CD4-positive, alpha-beta T cell treated with Interleukin-6 for 4 hours (primary cell): Measurements from ENCODE around the gene SCRN2.

ENCODE experiments used
- DNase-seq: peaks from one replicate; pipeline ENCODE4 v3.0.0-alpha.2; 2020; ENCODE audit warnings: mixed read lengths

SCRN2 gene

DNA sequence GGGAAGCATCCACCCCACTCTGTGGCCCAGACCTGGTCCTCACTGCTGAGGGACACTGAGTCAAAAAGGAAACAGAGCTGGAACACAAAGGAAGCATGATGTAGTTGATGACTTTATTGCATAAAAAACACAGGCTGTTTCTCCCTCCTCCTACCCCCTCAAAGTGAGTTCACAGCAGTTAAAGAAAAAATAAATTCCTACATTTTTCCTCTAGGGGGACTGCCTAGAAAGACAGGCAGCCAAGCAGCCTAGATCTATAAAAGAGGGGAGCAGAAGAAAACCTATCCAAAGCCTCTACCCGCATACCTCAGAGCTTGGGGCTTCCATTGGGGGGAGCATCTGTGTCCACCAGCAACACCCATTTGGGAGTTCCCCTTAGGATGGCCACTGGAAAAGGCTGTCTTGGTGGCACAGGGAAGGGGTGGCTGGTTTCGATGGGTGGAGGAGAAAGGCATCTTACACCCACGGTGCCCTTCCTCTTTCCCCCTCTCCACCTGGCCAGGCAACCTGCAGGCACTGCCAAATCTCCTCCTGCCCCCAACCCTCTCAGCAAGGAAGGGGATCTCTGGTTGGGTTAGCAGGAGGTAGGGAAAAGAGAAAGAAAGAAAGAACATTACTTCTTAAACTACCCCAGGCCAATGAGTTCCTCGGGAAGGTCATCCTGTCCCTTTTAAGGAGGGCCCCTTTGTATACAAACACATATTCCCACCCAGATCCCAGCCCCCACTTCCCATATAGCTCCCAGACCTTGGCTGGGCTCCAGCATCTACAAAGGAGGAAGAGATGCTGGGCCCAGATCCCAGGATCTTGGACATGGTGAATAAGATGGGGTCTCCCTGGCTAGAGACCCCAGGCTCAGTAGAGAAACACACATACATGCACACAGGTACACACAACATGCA lies 4.0 kb upstream of the SCRN2 start:
- no peak for DNase-seq

DNA sequence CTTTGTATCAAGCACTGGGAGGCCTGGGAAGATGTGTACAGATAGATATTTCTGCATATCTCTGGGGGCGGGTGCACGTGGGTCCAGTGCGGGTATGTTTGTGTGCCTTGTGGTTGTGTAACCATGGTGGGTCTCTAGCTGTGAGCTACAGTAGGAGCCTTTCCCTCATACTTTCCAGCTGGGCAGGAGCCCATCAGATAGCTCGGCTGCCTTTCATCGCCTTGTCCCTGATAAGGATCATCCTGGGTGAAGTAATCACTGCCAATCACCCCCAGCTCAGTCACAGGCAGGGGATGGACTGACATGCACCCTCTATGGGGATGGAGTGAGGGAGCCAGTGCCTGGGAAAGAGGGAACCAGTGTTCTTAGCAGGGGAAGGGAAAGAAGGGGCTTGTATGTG lies 3.2 kb upstream of the SCRN2 start:
- DNase-seq = no peak

DNA sequence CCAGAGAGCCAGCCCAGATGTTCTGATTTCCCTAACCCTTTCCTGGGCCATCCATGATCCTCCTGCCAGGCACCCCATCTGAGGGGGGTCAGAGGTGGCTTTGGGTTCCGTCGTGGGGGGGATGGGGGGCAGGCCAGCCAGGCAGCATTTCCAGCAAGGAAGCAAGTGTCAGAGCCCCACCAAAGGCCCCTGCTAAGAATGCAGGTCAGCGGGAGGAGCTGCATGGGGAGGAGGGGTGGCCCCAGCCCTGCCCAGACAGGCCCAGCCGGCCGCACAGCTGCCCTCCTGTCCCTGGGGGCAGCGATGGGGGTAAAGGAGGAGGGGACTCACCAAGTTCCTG lies 2.3 kb upstream of the SCRN2 start:
- DNase-seq = no peak

DNA sequence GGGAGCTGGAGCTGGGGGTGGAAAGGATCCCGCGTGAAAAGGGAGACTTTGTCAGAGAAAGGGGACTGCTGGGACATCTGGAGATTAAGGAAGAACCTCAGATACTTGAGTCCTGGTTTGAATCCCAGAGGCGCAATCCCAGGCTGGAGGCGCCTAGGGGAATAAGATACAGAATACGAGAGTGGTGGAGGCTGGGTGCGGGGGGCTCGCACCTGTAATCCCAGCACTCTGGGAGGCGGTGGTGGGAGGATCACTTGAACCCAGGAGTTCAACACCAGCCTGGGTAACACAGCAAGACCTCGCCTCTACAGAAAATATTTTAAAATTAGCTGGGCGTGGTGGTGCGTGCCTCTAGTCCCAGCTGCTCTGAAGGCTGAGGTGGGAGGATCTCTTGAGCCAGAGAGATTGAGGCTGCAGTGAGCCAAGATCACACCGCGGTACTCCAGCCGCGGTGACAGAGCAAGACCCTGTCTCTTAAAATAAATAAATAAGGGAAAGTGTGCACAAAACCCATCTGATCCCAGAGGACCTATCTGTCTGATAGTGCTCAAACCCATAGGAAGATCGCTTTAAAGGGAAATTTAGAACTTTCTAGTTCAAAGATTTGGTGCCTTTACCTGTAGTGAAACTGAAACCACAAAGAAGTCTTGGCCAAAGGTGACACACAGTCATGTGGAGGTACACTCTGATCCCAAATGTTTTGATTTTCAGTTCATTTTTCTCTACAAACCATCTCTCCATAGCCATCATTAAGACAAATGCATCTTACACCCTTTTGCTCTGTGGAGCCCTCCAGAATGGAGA lies 617 bp upstream of the SCRN2 start:
- DNase-seq = no peak

DNA sequence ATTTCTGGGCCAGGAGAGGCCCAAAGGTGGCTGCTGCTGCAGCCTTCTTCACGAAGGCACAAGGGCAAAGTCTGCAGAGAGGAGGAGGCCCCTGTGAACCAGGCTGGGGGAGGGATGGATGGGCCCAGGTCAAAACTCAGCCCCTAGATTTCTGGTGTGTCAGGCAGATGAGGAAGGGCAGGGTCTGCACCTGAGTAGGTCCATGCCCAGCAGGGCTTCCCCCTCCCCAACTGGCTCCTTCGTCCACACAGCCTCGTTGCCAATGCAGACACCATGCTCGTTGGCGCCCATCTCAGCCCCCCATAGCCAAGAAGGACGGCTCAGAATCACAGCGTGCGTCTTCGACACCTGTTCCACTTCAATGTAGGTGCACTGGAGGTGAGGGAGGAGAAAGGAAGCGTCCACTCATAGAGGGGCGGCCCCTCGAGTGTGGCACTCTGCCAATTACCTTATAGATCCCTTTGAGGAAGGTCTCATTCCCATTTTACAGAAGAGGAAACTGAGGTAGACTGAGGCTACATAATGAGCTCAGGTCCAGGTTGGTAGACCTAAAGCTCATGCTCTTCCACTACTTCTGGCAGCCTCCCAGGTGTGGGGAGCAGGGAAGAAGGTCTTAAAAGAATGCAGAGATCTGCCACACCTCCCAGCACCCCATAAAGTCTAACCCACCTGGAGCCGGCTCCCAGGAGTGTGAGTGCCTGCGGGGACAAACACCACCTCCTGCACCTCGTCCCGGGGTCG lies 902 bp downstream of the SCRN2 start:
- DNase-seq = no peak

DNA sequence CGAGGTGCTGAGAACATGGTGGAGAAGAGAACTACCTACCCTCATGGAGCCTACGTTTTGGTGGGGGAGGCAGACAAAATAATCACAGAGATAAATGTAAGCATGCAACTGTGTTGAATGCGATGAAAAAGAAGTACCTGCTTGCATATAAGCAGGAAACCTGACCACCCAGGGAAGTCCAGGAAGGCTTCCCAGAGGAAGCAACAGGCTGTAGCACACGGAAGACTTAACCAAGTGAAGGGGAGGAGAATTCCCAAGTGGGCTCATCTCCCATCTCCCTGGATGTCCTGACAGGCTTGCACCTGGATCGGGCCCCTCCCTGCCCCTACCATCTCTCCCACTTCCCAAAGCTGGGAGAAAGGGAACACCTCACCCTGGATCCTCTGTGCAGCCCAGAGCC lies 2.0 kb downstream of the SCRN2 start:
- DNase-seq = no peak

DNA sequence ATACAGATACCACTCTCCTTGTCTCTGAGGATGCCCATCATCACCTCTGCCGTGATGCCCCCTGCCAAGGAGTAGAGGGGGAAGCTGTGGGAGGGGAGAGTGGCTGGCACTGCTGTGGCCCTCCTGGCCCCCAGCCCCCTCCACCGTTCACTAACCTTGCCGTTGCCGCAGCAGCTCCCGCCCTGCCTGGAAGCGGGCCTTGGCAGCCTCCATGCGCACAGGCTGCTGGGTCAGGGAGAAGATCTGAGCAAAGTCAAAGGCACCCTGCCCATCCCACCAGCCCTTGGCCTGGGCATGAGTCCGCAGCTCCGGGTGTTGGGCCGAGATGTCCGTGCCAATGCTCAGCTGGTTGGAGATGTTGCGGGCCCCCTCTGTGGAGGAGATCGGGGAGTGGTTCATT lies 2.4 kb downstream of the SCRN2 start:
- no peak for DNase-seq

DNA sequence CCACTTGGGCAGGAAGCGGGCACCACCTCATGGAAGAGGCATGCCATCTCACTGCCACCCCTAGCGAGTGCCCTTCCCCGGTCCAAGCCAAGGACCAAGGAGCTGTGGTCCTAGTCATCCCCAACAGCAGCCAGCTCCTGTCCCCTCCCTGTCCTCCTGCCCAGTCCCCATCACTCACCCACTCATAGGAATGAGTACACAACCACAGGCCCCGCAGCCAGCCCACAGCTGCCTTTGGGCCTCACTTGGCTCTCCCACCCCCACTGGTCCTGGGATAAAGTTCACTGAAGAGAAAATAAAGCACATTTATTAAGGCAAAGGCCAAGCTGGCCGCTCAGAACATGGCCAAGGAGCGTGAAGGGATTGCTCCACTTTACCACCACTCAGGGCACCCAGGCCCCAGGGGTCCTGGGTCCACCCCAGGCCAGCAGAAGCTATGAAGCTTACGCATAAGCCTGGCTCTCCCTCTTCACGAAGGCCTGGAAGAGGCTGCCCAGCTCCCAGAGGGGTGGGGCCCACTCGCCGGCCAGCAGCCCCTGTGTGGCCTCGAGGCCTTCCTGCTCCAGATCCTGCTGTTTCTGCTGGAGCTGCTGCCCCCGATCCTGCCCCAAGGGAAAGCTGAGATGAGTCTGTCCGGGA lies 3.6 kb downstream of the SCRN2 start:
- no peak for DNase-seq

DNA sequence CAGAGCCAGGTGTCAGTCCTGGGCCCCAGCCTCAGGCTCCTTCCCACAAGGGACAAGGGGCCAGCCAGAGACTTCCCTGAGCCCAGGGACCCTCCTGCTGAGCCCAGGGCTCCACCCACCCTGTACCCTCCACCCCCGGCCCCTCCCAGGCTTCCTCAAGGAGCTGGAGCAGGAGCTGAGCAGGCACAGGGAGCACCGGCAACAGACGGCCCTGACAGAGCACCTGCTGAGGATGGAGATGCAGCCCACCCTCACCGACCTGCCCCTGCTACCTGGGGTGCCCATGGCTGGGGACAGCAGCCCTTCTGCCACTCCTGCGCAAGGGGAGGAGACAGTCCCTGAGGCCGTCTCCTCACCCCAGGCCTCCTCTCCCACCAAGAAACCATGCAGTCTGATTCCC lies 4.5 kb downstream of the SCRN2 start:
- no peak for DNase-seq

DNA sequence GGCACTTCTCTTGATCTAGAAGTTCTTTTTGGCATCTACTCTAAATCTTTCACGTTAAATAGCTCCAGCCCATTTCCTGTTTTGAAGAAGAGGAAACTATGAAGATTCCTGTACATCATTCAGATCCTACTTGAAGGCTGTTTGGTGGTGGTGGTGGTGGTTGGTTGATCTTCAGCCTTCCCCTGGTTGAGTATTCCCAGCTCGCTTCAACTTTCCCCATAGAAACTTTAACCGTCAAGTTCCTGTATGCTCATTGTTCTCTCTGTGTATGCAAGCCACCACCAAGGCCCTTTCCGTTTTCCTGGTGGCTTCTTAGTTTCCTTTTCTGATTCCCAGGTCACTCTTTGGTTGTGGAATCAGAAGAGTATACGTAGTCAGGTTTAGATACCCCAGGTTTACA lies 6.3 kb downstream of the SCRN2 start:
- DNase-seq = no peak

DNA sequence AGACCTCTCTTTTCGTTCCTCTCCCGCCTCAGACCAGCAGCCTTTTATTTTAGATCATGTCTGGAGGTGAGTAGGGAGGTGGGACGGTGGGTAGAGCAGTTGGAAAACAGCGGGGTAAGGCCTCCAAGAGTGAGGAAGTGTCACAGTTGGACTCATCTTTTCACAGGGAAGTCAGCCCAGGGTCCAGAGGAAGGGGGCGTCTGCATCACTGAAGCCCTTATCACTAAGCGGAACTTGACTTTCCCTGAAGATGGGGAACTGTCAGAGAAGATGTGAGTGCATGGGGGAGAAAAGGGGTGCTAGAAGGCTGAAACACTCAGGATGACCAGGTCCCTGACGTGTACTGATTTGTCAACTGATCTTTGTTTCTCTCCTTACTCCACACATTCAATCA lies 9.1 kb downstream of the SCRN2 start:
- DNase-seq = no peak

DNA sequence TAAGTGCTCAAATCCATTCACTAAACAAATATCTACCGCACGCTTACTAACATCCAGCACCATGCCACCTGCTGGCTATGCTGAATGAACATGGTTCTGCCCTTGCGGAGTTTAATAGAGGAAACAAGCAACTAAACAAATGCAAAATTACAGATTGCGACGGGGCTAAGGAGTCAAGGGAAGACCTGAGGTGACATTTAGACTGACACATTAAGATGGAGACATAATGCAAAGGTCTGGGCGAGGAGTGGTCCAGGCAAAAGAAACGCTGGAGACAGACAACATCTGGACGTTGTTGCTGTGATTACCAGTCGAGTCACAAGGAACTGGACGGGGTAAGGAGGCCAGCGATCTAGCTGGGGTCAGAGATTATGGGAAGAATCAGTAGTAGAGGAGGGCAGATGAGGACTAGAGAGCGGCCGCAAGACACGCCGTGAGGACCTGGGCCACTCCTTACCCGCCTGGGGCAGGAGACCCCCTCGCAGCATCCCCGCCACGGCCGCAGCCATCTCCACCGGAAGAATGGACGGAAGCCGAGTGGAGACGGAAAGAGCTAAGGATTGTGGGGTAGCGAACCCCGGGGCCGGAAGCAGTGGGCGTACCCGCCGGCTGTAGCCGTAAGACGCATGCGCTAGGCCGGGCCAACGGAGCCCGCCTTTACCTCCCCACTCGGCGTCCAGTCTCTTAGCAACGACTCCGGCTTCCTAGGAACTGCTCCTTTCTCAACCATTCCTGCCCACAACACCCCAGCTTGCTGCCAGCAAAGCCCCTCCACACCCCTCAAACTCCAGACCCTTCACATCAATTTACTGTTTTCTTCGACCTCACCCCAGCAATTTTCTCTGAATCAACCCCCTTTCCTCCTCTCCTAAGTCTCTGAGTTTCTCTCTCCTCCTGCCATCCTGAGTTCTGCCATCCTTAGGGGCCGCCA lies 9.8 kb downstream of the SCRN2 start, which contains the start of the genes LRRC46 and MRPL10:
Gene LRRC46 (plus strand): TSS at position 668 of the 931 bp plus-strand sequence. CDS start 320 bp downstream, outside the sequence.
Gene MRPL10 (minus strand): TSS at position 539 of the 931 bp plus-strand sequence. CDS start 30 bp downstream, at position 509.
- DNase-seq = peak; percentile 93

DNA sequence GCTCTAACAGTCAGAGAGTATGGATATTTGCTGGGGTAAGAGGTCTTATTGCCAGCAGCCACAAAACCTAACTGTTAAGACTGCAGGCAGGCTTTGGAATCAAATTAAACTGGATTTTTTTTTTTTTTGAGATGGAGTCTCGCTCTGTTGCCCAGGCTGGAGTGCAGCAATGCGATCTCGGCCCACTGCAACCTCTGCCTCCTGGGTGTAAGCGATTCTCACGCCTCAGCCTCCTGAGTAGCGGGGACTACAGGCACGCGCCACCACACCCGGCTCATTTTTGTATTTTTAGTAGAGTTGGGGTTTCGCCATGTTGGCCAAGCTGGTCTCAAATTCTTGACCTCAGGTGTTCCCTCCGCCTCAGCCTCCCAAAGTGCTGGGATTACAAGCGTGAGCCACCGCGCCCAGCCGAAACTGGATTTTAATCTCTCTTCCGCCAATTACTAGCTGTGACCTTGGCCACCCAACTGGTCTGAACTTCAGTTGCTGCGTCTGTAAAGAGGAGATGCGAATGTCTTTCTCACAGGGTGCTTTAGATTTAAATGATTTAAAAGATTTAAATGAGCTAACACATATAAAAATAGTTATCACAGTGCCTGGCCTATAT lies 10.6 kb downstream of the SCRN2 start:
- no peak for DNase-seq

DNA sequence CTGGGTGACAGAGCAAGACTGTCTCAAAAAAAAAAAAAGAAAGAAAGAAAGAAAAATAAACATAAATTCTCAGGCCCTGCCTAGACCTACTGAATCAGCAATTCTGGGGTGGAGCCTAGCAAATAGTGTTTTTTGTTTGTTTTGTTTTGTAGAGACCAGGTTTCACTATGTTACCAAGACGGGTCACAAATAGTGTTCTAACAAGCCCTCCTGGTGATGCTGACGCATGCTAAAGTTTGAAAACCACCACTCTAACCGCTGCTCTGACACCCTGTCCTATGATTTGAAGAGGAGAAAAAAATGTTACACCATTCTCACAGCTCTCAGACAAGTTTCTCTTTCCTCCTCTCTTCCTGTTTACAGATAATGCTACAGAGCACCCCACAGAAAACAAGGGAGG lies 11.2 kb downstream of the SCRN2 start:
- DNase-seq = peak; percentile 49

DNA sequence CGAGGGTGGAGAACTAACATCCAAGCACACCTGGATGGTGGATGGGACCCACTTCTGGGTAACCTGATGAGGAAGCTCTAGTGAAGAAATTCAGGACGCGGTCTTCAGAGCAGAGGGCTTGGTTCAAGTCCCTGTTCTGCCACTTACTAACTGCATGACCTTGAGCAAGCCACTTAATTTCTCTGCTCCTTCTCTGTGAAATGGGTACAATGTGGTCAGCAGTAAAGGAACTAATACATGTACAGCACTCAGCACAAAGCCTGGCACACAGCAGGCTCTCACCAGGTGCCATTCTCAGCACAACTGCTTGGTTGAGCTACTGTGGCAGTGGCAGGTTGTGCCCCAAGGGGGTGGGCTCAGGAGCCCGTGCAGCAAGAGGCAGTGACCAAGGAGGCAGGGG lies 17.6 kb downstream of the SCRN2 start:
- DNase-seq = no peak

DNA sequence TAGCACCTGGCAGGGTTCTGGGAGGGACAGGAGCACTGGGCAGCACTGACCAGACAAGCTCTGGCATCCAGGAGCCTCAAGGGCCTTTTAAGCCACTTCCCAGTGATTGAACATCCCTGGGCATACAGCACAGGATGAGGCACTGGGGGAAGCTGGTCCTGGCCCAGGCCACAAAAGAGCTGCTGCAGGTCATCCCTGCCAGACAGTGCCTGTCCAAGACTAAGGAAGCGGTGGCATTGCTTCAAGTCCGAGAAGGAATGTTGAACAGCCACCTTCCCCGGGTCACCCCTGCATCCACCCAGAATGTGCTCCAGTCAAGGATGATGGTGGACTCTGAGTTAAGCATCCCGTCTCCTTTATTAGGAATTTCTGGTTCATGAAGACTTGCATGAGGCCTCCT lies 18.3 kb downstream of the SCRN2 start:
- no peak for DNase-seq

DNA sequence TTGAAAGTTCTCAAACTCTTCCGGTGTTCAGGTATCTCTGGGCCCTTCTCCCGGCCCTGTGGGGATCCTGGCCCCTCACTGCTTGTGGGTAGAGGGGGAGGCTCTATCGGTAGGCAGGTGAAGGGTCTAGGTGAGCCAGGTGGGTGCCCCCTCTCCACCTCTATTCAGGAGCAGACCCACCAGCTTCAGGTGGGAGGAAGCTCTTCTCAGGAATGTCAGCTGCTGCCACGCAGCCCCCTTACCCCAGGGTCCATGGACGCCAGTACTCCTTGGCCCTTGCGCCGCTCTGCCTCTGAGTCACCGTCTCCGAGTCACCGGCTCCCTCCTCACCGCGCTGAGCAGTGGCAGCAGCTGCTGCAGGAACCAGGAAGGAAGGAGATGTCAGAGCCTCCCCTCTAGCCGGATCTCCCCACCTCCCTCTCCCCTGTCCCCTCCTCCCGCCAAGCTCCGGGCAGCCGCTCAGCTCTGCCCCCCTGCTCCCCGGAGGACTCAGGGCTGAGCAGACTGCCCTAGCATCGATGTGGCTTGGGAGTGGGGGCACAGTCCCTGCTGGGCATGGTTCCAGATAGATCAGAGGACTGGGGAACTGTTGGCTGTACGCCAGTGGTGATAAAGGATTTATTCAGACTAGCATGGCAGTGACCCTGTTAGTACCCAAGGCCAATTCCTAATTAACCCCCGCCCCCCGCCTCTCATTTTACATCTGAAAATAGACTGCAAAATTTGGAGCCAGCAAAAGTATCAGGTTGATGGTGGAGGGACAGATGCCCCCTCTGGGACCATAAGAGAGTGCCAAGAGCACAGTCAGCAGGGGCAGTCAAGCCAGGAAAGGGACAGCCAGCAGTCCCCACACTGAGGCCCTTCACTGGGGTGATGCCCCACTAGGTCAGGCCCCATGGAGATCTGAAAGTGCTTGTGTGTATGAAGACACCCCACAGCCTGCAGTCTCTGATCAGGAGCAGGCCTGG lies 19.4 kb downstream of the SCRN2 start, which contains the start of gene OSBPL7:
Gene OSBPL7 (minus strand): TSS at position 371 of the 968 bp plus-strand sequence. CDS start 1,516 bp downstream, outside the sequence.
- DNase-seq = peak; percentile 89

DNA sequence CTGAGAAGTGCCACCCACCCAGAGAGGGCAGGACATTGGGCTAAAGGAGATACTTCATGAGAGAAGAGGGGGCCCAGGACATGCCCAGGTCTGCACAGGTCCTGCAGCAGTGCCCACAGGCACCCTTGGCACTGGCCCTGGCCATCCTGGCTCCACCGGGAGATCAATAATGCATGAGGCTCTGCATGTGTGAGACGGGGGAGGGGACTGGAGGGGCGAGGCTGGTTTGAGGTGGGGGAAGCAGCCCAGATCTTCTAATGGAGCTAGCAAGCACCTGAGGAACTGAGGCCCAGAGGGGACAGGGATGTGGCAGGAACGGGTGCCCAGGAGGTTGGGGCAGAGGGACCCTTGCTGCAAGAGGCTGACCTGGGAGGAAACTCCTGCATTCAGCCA lies 20.0 kb downstream of the SCRN2 start:
- DNase-seq = no peak

DNA sequence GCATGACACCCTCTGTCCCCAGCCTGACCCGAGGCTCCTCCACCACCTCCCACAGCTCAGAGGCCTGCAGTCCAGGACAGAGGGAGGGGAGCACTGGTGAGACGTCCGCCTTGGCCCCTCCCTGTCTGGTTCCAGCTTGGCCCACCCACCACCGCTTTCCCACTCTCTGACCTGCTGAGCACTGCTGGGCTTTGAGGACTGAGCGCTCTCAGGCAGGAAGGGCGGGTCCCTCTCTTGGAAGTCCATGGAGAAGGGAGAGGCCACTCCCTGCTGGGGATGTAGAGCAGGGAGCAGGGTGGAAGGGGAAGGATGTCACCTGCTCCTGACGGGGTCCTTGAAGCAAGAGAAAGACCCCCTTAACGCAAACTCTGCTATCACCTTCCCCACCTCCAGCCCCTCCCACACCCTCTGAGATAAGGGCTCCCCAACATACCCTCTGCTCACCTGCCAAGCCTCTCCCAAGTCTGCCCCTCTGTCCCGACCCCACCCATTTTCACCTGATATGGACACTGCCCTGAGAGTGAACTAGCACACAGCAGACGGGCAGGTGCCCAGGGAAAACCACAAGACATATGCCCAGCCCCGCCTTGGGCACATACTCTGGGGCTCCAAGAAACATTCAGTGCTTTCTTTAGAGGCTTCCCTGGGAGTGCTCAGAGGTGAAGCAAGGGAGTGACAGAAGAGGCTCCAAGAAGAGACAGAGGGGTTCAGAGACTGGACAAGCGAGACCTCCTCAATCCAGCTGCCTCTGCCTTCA lies 20.9 kb downstream of the SCRN2 start:
- no peak for DNase-seq
